Ovary (tissue), 3 donors: Measurements from ENCODE around the gene CCDC150.

Experiments used
- POLR2A ChIP-seq: fragments of 450-650 bp; IDR thresholded peaks from one replicate; pipeline ENCODE4 v1.6.1; 2017; ENCODE audit warnings: antibody characterized with exemption, mild to moderate bottlenecking, moderate library complexity
- TF ChIP-seq, protein P1 (sequence below), 3 donors: fragments of 450-650 bp in 2 of 3; fragments of 200-600 bp in 1 of 3; IDR thresholded peaks; one replicate each; pipeline versions ENCODE4 v1.5.1 to v1.8.0; 2016 to 2022; ENCODE audit warnings: antibody characterized with exemption in 3 of 3, mild to moderate bottlenecking in 1 of 3
- donor health status: DM: no; HTN: no; CAD: no.

- TF ChIP-seq, protein P1, sequence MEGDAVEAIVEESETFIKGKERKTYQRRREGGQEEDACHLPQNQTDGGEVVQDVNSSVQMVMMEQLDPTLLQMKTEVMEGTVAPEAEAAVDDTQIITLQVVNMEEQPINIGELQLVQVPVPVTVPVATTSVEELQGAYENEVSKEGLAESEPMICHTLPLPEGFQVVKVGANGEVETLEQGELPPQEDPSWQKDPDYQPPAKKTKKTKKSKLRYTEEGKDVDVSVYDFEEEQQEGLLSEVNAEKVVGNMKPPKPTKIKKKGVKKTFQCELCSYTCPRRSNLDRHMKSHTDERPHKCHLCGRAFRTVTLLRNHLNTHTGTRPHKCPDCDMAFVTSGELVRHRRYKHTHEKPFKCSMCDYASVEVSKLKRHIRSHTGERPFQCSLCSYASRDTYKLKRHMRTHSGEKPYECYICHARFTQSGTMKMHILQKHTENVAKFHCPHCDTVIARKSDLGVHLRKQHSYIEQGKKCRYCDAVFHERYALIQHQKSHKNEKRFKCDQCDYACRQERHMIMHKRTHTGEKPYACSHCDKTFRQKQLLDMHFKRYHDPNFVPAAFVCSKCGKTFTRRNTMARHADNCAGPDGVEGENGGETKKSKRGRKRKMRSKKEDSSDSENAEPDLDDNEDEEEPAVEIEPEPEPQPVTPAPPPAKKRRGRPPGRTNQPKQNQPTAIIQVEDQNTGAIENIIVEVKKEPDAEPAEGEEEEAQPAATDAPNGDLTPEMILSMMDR (IDR thresholded peaks at IDR 0.05) = no peak
- TF ChIP-seq POLR2A = no peak
Observed at GRCh38 chr2:196640031-196640548, 575 bp downstream of the CCDC150 start.
